ENCODE measurements around the gene MCOLN1.

DNA sequence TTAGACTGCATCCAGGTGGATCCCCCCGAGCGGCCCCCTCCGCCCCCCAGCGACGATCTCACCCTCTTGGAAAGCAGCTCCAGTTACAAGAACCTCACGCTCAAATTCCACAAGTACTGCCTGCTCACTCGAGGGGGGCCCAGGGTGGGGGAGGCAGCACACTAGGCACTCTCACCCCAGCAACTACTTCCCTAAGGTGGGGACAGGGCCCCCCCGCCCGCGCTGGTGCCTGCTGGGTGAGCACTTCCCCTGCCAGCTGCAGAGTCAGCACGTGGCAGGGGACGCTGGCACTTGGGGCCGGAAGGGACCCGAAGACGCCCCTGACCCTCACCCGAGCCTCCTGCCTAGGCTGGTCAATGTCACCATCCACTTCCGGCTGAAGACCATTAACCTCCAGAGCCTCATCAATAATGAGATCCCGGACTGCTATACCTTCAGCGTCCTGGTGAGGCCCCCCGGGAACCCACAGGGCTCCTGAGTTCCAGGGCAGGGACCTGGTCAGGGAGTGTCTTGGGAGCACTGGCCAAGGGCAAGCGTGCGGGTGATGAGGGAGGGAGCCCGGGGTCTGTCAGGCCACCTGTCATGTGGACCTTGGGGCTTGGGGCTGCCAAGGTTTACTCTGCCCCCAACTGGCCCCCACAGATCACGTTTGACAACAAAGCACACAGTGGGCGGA, 5.2 kb downstream of the MCOLN1 start:
- TF ChIP-seq, protein P1, sequence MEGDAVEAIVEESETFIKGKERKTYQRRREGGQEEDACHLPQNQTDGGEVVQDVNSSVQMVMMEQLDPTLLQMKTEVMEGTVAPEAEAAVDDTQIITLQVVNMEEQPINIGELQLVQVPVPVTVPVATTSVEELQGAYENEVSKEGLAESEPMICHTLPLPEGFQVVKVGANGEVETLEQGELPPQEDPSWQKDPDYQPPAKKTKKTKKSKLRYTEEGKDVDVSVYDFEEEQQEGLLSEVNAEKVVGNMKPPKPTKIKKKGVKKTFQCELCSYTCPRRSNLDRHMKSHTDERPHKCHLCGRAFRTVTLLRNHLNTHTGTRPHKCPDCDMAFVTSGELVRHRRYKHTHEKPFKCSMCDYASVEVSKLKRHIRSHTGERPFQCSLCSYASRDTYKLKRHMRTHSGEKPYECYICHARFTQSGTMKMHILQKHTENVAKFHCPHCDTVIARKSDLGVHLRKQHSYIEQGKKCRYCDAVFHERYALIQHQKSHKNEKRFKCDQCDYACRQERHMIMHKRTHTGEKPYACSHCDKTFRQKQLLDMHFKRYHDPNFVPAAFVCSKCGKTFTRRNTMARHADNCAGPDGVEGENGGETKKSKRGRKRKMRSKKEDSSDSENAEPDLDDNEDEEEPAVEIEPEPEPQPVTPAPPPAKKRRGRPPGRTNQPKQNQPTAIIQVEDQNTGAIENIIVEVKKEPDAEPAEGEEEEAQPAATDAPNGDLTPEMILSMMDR (IDR thresholded peaks at IDR 0.05): no peak
- no peak for TF ChIP-seq EP300 (IDR thresholded peaks at IDR 0.05)

Data from ovary (tissue), 3 donors.